HepG2 (cell line): ENCODE data around the gene VPS50. TPM values are rescaled to one million over a fixed set of nuclear protein-coding genes. Genes with fewer than 3 reads are reported as not detected.

Experiments used
- ATAC-seq: fragments of 200-7000 bp; cut with Tn5 transposase; 3 replicates; pipeline ENCODE4 v1.9.1; 2020; ENCODE audit warnings: mild to moderate bottlenecking, moderate library complexity
- BruUV-seq: library from RNA; stranded (reverse); fragments of 400-500 nt; replicated peaks from 2 replicates; lab custom pipeline; 2021; lab: Mats Ljungman, UMichigan
- CTCF ChIA-PET: fragments of 300-600 bp; formaldehyde crosslinking; extraction: SDS; loops from one replicate; lab custom pipeline; 2021; ENCODE audit warnings: low total read pairs, inconsistent platforms, low intra/inter-chr PET ratio; lab: Yijun Ruan, JAX
- POLR2A ChIA-PET: fragments of 350-600 bp; sonication (Branson Sonifier 250); formaldehyde crosslinking; loops from one replicate; lab custom pipeline; 2020; ENCODE audit warnings: antibody characterized with exemption, inconsistent platforms; lab: Yijun Ruan, JAX
- DNase-seq: peaks from one replicate; pipeline ENCODE4 v3.0.0-alpha.2; 2015; ENCODE audit warnings: low spot score
- FAIRE-seq: peaks from 3 replicates; lab custom pipeline; 2011; peaks lifted over from hg19 to GRCh38; lab: Jason Lieb, UNC
- H2AFZ ChIP-seq: one replicate; pipeline ENCODE4 v1.6.1; 2011; ENCODE audit warnings: low read length, inconsistent platforms
- H3K27ac ChIP-seq: fragments of 300-600 bp; 3 replicates; pipeline ENCODE4 v1.8.0; 2011; ENCODE audit warnings: mixed run types, mild to moderate bottlenecking, mixed read lengths, low read length, inconsistent platforms; ENCODE audit not compliant: insufficient read depth; ENCODE audit errors: extremely low read length
- H3K27me3 ChIP-seq, 2 experiments: fragments of 200-600 bp in 1 of 2; 2 replicates in 1 of 2; 3 replicates in 1 of 2; pipeline versions ENCODE4 v1.6.0 to v1.8.0; 2011; ENCODE audit warnings: low read length in 2 of 2, mild to moderate bottlenecking in 2 of 2, moderate library complexity in 2 of 2, inconsistent platforms in 1 of 2; ENCODE audit not compliant: insufficient read depth in 2 of 2, control insufficient read depth in 1 of 2
- H3K36me3 ChIP-seq, 2 experiments: fragments of 200-600 bp in 1 of 2; replicated peaks in 1 of 2; 2 replicates in 1 of 2; 3 replicates in 1 of 2; pipeline versions ENCODE4 v1.5.1 to v1.8.0; 2011; ENCODE audit warnings: low read length in 2 of 2, inconsistent platforms in 1 of 2; ENCODE audit not compliant: insufficient read depth in 2 of 2, control insufficient read depth in 1 of 2
- H3K4me1 ChIP-seq: 2 replicates; pipeline ENCODE4 v1.5.1; 2012; ENCODE audit warnings: low read length, inconsistent platforms; ENCODE audit not compliant: insufficient read depth
- H3K4me2 ChIP-seq: 2 replicates; pipeline ENCODE4 v1.6.0; 2011; ENCODE audit warnings: low read depth, low read length, inconsistent platforms
- H3K4me3 ChIP-seq, 3 experiments: fragments of 200-600 bp in 1 of 3; sonication (generic), shearing (Covaris generic) in 1 of 3; replicated peaks in 1 of 3; 2 replicates each; pipeline ENCODE4 v1.5.1; 2011 to 2016; ENCODE audit warnings: low read length in 3 of 3, inconsistent platforms in 2 of 3, low read depth in 2 of 3, mild to moderate bottlenecking in 2 of 3, control low read depth in 1 of 3, mixed read lengths in 1 of 3; ENCODE audit not compliant: insufficient read depth in 1 of 3
- H3K79me2 ChIP-seq: one replicate; pipeline ENCODE4 v1.6.1; 2011; ENCODE audit warnings: low read length, inconsistent platforms; ENCODE audit not compliant: insufficient read depth
- H3K9ac ChIP-seq: 2 replicates; pipeline ENCODE4 v1.6.0; 2011; ENCODE audit warnings: mild to moderate bottlenecking, low read depth, low read length, inconsistent platforms; ENCODE audit not compliant: insufficient read depth
- H3K9me3 ChIP-seq: 2 replicates; pipeline ENCODE4 v1.5.1; 2012; ENCODE audit warnings: mild to moderate bottlenecking, low read length
- H4K20me1 ChIP-seq: 2 replicates; pipeline ENCODE4 v1.6.0; 2011; ENCODE audit warnings: inconsistent platforms, mild to moderate bottlenecking, low read length, moderate library complexity; ENCODE audit not compliant: insufficient read depth
- EEA1 ChIP-seq: sonication (generic); formaldehyde crosslinking; IDR thresholded peaks from 2 replicates; pipeline ENCODE4 v1.5.1; 2020; ENCODE audit warnings: mild to moderate bottlenecking, missing genetic modification reagents, borderline replicate concordance
- ESRRA ChIP-seq: sonication (generic); formaldehyde crosslinking; IDR thresholded peaks from 2 replicates; pipeline ENCODE4 v1.5.1; 2020; ENCODE audit warnings: mild to moderate bottlenecking, low read depth, missing genetic modification reagents
- MIER2 ChIP-seq: IDR thresholded peaks from 2 replicates; pipeline ENCODE4 v1.6.1; 2016; ENCODE audit warnings: missing biosample characterization, missing genetic modification reagents
- NFRKB ChIP-seq: fragments of 450-650 bp; IDR thresholded peaks from 2 replicates; pipeline ENCODE4 v1.6.1; 2017
- RFXANK ChIP-seq: IDR thresholded peaks from 2 replicates; pipeline ENCODE4 v1.6.1; 2016
- ZBTB40 ChIP-seq, 2 experiments: fragments of 450-650 bp in 1 of 2; sonication (generic) in 1 of 2; formaldehyde crosslinking in 1 of 2; IDR thresholded peaks; 2 replicates each; pipeline versions ENCODE4 v1.6.1 to v1.8.0; 2016 to 2022; ENCODE audit warnings: antibody characterized with exemption in 1 of 2, mild to moderate bottlenecking in 1 of 2, missing genetic modification reagents in 1 of 2
- ZC3H13 ChIP-seq: sonication (generic); formaldehyde crosslinking; IDR thresholded peaks from 2 replicates; pipeline ENCODE4 v1.8.1; 2023; ENCODE audit warnings: mild to moderate bottlenecking, missing genetic modification reagents, moderate library complexity
- ZNF564 ChIP-seq: sonication (generic); formaldehyde crosslinking; IDR thresholded peaks from 2 replicates; pipeline ENCODE4 v1.8.1; 2023; ENCODE audit warnings: mild to moderate bottlenecking, missing genetic modification reagents
- ZNF788 ChIP-seq: sonication (generic); formaldehyde crosslinking; IDR thresholded peaks from 2 replicates; pipeline ENCODE4 v1.5.0; 2020; ENCODE audit warnings: mild to moderate bottlenecking, missing genetic modification reagents, borderline replicate concordance
- ZNF850 ChIP-seq: sonication (generic); formaldehyde crosslinking; conservative IDR thresholded peaks from 2 replicates; pipeline ENCODE4 v1.9.0; 2021; ENCODE audit warnings: mild to moderate bottlenecking, missing genetic modification reagents
- ZSCAN29 ChIP-seq: sonication (generic); formaldehyde crosslinking; conservative IDR thresholded peaks from 2 replicates; pipeline ENCODE4 v1.4.0; 2020; ENCODE audit warnings: mild to moderate bottlenecking, missing genetic modification reagents
- WGBS: methylation state at CpG from one replicate; pipeline ENCODE4 v1.1.6; 2017; ENCODE audit warnings: low lambda C conversion rate; 5-methylcytosine and 5-hydroxymethylcytosine counted together
- in situ Hi-C: cut with HindIII; loops from 2 replicates; pipeline ENCODE4 v1.10.0; 2017; ENCODE audit warnings: low pct_unique_long_range_greater_than_20kb; ENCODE audit not compliant: extremely low pct_ligation_motif_present
- intact Hi-C: fragments of 100-400 bp; cut with micrococcal nuclease; formaldehyde crosslinking; loops from one replicate; pipeline ENCODE4 v1.10.0; 2022; ENCODE audit not compliant: unreplicated experiment
- polyA plus RNA-seq, 8 experiments: library from polyadenylated mRNA; depleted of rRNA in 3 of 8; stranded (reverse) in 7 of 8; unstranded in 1 of 8; fragments of >200 nt; fragmentation: Illumina TruSeq in 4 of 8; extraction: Trizol in 4 of 8; gene quantifications; 2 replicates each; pipeline versions ENCODE4 v1.2.1 to v1.2.3, GENCODE V29; 2011 to 2016; ENCODE audit warnings: low read depth in 4 of 8, missing spikeins in 1 of 8, mixed read lengths in 1 of 8; ENCODE audit not compliant: insufficient read depth in 1 of 8
- total RNA-seq, 5 experiments: library from RNA; depleted of rRNA; stranded (reverse); fragments of >200 nt; fragmentation: Illumina TruSeq; extraction: Trizol; gene quantifications; 2 replicates each; pipeline ENCODE4 v1.2.3, GENCODE V29; 2016; ENCODE audit warnings: low read depth in 1 of 5
- TF ChIP-seq, protein P1 (sequence below): sonication (generic); formaldehyde crosslinking; IDR thresholded peaks from 2 replicates; pipeline ENCODE4 v1.4.0; 2020; ENCODE audit warnings: mild to moderate bottlenecking, low read depth, missing genetic modification reagents

Gene VPS50
- total and polyA plus RNA-seq, 2 of the 13 experiments (the other 11 are each of a cell fraction or from before 2014, with no cell fraction given) = 10.3 to 20.4 TPM

DNA sequence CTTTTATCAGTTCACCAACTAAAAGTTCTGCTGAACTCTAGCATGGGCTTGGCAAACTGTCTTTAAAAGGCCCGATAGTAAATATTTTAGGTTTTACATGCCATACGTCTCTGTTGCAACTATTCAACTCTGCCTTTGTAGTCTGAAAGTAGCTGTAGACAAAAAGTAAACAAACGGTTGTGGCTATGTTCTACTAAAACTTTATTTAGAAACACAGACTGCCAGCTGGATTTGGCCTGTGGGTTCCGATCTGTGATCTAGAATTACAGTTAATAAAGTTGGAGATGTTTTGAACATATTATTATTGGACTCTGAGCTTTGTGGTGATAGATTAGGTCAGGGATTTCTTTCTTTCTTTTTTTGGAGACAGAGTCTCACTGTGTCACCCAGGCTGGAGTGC, 33.1 kb downstream of the VPS50 start (continued):
- peak; percentile 70 for TF ChIP-seq ZBTB40 (IDR thresholded peaks at IDR 0.05)
- peak; percentile 77; the same call in 1 of the 2 replicates for TF ChIP-seq ZBTB40 (CRISPR knock-in tag; IDR thresholded peaks at IDR 0.05)
- TF ChIP-seq ESRRA (CRISPR knock-in tag) = no peak

DNA sequence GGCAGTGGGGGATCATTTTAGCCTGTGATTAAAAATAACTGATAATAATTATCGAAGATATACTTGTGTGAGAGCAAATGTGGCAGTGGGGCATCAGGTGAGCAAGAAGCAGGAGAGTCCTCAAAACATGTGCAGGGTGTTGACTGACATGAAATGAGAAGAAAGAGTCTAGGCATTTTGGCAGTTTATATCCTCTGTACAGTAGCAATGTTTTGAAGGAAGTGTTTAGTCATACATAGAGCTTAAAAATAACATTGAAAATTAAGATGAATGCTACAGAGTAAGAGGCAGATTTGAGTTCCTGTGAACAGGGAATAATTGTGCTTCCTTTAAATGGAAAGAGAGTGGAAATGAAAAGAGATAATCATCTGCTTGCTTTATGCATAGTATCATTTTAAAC, 47.4 kb downstream of the VPS50 start:
- Histone ChIP-seq H3K79me2 (no peaks in the 10 kb centered on the region), H3K27ac (no peak overlapping the region), H3K36me3 (0 out of 5 replicates have a peak, but pooled peaks cover 0 to 11% of the 10 kb centered on the region in 2 experiments), H3K9me3 (no peaks in the 10 kb centered on the region), H3K27me3 (no peaks in the 10 kb centered on the region), H2AFZ (no peak overlapping the region), H4K20me1 (no peaks in the 10 kb centered on the region), H3K4me3 (no peak overlapping the region), H3K9ac (no peak overlapping the region), H3K4me2 (no peak overlapping the region), H3K4me1 (no peaks in the 10 kb centered on the region)
- POLR2A ChIA-PET = no interaction called here
- FAIRE-seq (no peak), ATAC-seq (no peak), DNase-seq (no peak)
- TF ChIP-seq RFXANK (CRISPR knock-in tag) (no peak), ZNF564 (no peak), ZC3H13 (CRISPR knock-in tag) (no peak), EEA1 (no peak), ZNF788 (no peak), NFRKB (no peak), ZNF850 (CRISPR knock-in tag) (no peak), MIER2 (no peak), ZSCAN29 (CRISPR knock-in tag) (no peak)
- TF ChIP-seq, protein P1, sequence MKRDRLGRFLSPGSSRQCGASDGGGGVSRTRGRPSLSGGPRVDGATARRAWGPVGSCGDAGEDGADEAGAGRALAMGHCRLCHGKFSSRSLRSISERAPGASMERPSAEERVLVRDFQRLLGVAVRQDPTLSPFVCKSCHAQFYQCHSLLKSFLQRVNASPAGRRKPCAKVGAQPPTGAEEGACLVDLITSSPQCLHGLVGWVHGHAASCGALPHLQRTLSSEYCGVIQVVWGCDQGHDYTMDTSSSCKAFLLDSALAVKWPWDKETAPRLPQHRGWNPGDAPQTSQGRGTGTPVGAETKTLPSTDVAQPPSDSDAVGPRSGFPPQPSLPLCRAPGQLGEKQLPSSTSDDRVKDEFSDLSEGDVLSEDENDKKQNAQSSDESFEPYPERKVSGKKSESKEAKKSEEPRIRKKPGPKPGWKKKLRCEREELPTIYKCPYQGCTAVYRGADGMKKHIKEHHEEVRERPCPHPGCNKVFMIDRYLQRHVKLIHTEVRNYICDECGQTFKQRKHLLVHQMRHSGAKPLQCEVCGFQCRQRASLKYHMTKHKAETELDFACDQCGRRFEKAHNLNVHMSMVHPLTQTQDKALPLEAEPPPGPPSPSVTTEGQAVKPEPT (CRISPR knock-in tag) = no peak
- in situ Hi-C loops = no loop called here
- WGBS = 80% methylated on average over 1 of the region's 1 CpG
- no TSS peak for BruUV-seq
- CTCF ChIA-PET = no interaction called here
- intact Hi-C loops = no loop called here
